Lung (tissue), 12 donors: ENCODE results near the gene DLGAP4. TPM values are rescaled to one million over a fixed set of nuclear protein-coding genes. Genes with fewer than 3 reads are reported as not detected.

Experiments used
- ATAC-seq: fragments of 200-7000 bp; cut with Tn5 transposase; one replicate; pipeline ENCODE4 v1.9.1; 2020; ENCODE audit warnings: moderate number of reproducible peaks; ENCODE audit not compliant: insufficient read depth, low FRiP score
- DNase-seq, 3 donors: peaks; one replicate each; pipeline ENCODE4 v3.0.0-alpha.2; 2013 to 2017
- H3K27ac ChIP-seq, 2 donors: one replicate each; pipeline ENCODE4 v1.5.1; 2013; ENCODE audit warnings: mild to moderate bottlenecking in 2 of 2, moderate library complexity in 2 of 2, control low read depth in 1 of 2, inconsistent platforms in 1 of 2, low read depth in 1 of 2, low read length in 1 of 2
- H3K27me3 ChIP-seq, 3 donors: one replicate each; pipeline ENCODE4 v1.5.1; 2013; ENCODE audit warnings: low read length in 2 of 3; ENCODE audit not compliant: control insufficient read depth in 3 of 3, insufficient read depth in 3 of 3
- H3K36me3 ChIP-seq, 4 donors: one replicate each; pipeline ENCODE4 v1.5.1; 2013; ENCODE audit warnings: low read length in 4 of 4, mild to moderate bottlenecking in 1 of 4, moderate library complexity in 1 of 4; ENCODE audit not compliant: control insufficient read depth in 4 of 4, insufficient read depth in 4 of 4
- H3K4me1 ChIP-seq, 5 donors: one replicate each; pipeline ENCODE4 v1.5.1; 2013; ENCODE audit warnings: low read length in 5 of 5, mild to moderate bottlenecking in 2 of 5, moderate library complexity in 1 of 5; ENCODE audit not compliant: control insufficient read depth in 5 of 5, insufficient read depth in 5 of 5
- H3K4me3 ChIP-seq: one replicate; pipeline ENCODE4 v1.5.1; 2013; ENCODE audit warnings: mild to moderate bottlenecking, control low read depth, moderate library complexity
- H3K9ac ChIP-seq, 2 donors: one replicate each; pipeline ENCODE4 v1.5.1; 2013; ENCODE audit warnings: low read length in 2 of 2, control low read depth in 1 of 2; ENCODE audit not compliant: insufficient read depth in 1 of 2
- H3K9me3 ChIP-seq, 4 donors: one replicate each; pipeline ENCODE4 v1.5.1; 2013; ENCODE audit warnings: low read length in 3 of 4, mild to moderate bottlenecking in 1 of 4, moderate library complexity in 1 of 4; ENCODE audit not compliant: control insufficient read depth in 4 of 4, insufficient read depth in 3 of 4
- WGBS, 2 donors: extraction: QIAGEN DNeasy Blood & Tissue Kit; methylation state at CpG; one replicate each; pipeline ENCODE4 v1.1.7; 2013; 5-methylcytosine and 5-hydroxymethylcytosine counted together
- polyA plus RNA-seq, 2 donors: library from polyadenylated mRNA; stranded (reverse); fragments of 200-250 nt; gene quantifications; one replicate each; pipeline ENCODE4 v1.2.1, GENCODE V29; 2013
- total RNA-seq, 2 donors: library from RNA; depleted of rRNA in 1 of 2; stranded (reverse); fragments of >200 nt in 1 of 2; gene quantifications; one replicate each; pipeline ENCODE4 v1.2.1, GENCODE V29; 2014 to 2021
- TF ChIP-seq, protein P1 (sequence below): IDR thresholded peaks from 2 replicates; pipeline ENCODE4 v1.5.1; 2012; ENCODE audit warnings: mild to moderate bottlenecking; ENCODE audit errors: control extremely low read depth, extremely low read depth
- donor health status: control.
- donor health status: control.
- donor health status: Bipolar disorder and iron deficiency.
- donor health status: healthy.
- donor health status: DM: yes; HTN: yes; CAD: no.

The DLGAP4 gene
- total and polyA plus RNA-seq, 4 donors, result 34.6 to 67.6 (median 35.8) TPM

DNA sequence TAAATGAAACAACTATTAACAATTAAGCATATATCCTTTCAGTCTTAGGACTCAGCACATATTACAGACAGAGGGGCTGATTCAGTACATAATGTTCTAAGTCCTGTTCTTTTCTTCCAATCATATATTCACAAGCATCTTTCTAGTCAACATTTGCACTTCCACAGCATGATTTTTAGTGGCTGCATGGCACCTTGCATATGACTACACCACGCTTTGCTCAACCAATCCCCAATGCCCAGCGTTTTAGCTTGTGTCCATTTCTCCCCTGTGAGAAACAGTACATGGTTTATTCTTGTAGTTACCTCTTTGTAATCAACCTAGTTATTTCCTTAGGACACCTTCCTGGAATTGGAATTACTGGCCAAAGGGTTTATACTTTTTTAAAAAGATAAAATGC, 36.6 kb upstream of the DLGAP4 start:
- Histone ChIP-seq H3K4me3 (no peak overlapping the region), H3K9ac (no peak overlapping the region), H3K36me3 (no peaks in the 10 kb centered on the region), H3K27ac (no peak overlapping the region), H3K27me3 (no peaks in the 10 kb centered on the region), H3K4me1 (no peaks in the 10 kb centered on the region), H3K9me3 (no peaks in the 10 kb centered on the region)
- WGBS, 2 donors, result 85 to 95% methylated on average over 2 of the region's 2 CpGs
- ATAC-seq, result no peak
- no peak for DNase-seq
- TF ChIP-seq, protein P1, sequence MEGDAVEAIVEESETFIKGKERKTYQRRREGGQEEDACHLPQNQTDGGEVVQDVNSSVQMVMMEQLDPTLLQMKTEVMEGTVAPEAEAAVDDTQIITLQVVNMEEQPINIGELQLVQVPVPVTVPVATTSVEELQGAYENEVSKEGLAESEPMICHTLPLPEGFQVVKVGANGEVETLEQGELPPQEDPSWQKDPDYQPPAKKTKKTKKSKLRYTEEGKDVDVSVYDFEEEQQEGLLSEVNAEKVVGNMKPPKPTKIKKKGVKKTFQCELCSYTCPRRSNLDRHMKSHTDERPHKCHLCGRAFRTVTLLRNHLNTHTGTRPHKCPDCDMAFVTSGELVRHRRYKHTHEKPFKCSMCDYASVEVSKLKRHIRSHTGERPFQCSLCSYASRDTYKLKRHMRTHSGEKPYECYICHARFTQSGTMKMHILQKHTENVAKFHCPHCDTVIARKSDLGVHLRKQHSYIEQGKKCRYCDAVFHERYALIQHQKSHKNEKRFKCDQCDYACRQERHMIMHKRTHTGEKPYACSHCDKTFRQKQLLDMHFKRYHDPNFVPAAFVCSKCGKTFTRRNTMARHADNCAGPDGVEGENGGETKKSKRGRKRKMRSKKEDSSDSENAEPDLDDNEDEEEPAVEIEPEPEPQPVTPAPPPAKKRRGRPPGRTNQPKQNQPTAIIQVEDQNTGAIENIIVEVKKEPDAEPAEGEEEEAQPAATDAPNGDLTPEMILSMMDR, result no peak

DNA sequence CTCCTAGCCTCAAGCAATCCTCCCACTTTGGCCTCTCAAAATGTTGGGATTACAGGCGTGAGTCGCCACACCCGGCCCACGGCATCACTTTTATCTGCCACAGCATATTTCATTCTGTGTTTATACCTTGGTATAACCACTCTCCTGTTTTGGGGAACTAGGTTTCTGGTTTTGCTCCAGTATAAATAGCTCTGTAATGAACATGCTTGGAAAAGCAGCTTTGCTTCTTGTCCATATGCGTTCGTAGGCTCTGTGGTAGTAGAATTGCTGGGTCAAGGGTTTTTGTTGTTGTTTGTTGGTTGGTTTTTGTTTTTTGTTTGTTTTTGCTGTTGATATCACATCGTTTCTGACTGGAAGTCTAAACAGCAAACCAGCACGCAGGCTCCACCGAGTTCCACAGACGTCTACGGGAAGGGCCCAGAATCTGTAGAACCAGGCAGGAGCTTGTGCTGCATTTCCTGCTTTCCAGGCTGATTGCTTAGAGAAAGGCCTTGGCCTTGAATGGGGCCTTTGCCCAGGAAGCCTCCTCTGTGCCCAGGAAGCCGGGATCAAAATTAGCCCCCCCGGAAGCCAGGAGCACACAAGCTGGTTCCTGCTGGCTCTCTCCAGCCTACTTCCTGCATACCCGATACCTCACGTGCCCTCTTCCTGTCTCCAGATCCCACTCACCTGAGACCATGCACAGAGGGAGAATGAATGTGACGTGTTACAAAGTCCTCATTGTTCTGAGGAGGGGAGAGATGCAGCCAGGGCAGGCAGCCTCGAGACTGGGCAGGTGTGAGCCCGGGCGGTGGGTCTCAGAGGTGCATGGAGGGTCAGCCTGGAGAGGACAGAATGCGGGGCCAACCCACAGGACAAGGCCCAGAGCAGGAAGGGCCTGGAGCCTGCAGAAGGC, 35.1 kb upstream of the DLGAP4 start:
- H3K27me3 ChIP-seq, result no peaks in the 10 kb centered on the region
- 75 to 80% methylated on average over 20 of the region's 20 CpGs for WGBS, 2 donors
- H3K9ac ChIP-seq, result no peak overlapping the region
- TF ChIP-seq, protein P1, result no peak
- H3K4me1 ChIP-seq, result no peaks in the 10 kb centered on the region
- H3K4me3 ChIP-seq, result no peak overlapping the region
- H3K9me3 ChIP-seq, result no peaks in the 10 kb centered on the region
- H3K36me3 ChIP-seq, result no peaks in the 10 kb centered on the region
- DNase-seq, result peak in 1 of 3 donors; percentile 20
- H3K27ac ChIP-seq, result no peak overlapping the region
- ATAC-seq, result no peak

DNA sequence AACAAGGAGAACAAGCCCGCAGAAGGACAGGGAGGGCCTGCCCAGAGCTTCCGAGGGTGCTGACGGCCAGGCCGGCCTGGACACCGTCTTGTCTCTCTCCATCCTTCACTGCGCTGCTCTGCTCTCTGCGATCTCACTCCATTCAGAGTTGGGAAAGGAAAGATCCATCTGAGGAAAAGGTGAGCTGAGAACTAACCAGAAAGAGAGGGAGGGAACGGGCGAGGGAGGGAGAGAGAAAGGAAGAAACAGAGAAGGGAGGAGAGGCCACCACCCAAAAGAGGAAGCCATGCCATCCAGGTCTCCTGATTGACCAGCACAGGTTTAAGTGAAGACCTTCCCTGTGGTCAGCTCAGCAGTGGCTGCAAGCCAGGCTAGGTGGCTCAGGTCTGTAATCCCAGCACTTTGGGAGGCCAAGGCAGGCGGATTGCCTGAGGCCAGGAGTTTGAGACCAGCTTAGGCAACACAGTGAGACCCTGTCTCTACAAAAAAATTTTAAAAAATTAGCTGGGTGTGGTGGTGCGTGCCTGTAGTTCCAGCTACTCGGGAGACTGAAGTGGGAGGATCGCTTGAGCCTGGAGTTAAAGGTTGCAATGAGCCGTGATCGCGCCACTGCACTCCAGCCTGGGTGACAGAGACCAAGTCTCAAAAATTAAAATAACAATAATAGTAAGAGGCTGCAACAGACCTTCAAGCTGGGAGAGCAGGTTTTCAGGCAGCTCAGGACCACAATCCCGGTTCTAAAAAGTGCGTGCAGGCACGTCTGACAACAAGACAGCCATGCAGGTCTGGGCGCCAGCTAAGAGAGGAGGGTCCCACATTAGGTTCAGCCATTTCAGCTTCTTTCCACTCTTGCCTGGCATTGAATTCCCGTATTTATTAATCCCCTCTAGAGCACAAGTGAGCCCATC, 34.2 kb upstream of the DLGAP4 start:
- no peak overlapping the region for H3K4me3 ChIP-seq
- WGBS, 2 donors, result 88 to 90% methylated on average over 21 of the region's 21 CpGs

More for the DNA sequence above, 34.2 kb upstream of the DLGAP4 start:
- ATAC-seq (no peak), DNase-seq (no peak)
- Histone ChIP-seq H3K9me3 (no peaks in the 10 kb centered on the region), H3K36me3 (no peaks in the 10 kb centered on the region), H3K4me1 (no peaks in the 10 kb centered on the region), H3K9ac (no peak overlapping the region), H3K27ac (no peak overlapping the region), H3K27me3 (no peaks in the 10 kb centered on the region)
- TF ChIP-seq, protein P1, result no peak
